NCI-H82 treated with DMSO at 0.1 percent for 48 hours (cell line): ENCODE data around the gene SRGN.

Source experiments
- DNase-seq: peaks from one replicate; lab custom pipeline; 2025; ENCODE audit not compliant: unreplicated experiment; lab: John Stamatoyannopoulos, UW

The SRGN gene

GRCh38 chr10:69089638-69090599, 2.0 kb downstream of the SRGN start:
- no peak for DNase-seq

GRCh38 chr10:69090685-69091084, 2.8 kb downstream of the SRGN start:
- no peak for DNase-seq

DNA sequence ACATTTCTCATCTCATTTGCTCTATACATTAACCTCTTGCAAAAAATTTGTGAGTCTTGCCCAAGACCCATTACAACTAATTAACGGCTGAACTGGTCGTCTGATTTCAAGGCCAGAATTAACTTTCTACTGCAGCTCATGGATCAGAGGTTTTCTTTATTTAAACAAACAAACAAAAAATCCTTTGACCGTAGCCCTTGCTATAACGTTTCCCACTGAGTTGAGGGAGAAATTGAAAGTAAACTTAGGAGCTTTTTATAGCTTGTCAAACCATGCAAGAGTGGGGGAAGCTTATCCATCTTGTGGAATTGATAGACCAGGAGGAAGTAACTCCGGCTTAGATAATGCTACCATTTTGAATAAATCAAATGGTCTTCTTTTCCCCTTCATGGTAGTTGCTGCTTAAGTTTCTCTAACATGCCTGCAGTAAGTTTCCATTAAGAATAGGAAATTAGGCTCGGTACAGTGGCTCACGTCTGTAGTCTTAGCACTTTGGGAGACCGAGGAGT, 3.3 kb downstream of the SRGN start:
- DNase-seq: no peak

DNA sequence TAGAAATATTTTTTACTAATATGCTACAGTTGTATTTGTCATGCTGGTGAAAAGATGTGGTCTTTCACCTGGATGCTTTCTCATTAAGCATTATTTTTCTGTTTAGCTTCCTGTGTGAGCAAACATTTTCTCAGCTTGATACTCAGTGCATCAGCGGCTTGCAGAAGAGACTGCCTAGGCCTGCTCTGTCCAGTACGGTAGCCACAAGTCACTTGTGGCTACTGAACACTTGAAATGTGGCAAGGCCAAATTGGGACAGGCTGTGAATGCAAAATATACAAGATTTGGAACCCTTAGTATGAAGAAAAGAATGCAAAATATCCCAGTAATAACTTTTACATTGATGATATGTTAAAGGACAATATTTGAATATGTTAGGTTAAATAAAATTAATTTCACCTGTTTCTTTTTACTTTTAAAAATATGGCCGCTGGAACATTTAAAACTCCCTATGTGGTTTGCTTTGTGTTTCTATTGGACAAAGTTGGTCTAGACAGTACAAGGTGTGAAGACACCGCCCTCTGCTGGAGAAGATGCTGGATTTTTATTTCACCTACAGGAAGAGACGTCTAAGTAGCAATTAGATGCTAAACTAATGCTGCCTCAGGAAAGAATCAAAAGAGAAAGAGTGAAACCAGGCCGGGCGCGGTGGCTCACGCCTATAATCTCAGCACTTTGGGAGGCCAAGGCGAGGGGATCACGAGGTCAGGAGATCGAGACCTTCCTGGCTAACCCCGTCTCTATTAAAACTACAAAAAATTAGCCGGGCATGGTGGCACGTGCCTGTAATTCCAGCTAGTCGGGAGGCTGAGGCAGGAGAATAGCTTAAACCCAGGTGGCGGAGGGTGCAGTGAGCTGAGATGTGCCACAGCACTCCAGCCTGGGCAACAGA, 5.3 kb downstream of the SRGN start:
- DNase-seq: peak; percentile 56

- no peak for DNase-seq
Measured at GRCh38 chr10:69093933-69094332, 6.0 kb downstream of the SRGN start.

DNA sequence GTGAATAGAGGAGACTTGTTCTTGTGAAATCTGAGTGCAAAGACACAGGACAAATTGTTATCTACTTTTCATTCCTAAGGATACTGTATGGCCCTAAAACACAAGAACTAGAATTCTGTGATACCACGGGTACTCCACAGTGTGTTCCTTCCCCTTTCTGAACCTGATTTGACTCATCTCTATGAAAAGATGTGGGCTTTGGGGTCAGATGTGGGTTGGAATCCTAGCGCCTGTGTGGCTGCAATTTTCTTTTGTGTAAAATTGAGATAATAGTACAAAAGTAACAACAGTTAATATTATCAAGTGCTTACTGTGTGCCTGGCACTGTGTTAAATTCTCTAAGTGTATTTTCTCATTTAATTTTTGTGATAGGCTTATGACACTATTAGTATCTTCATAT, 8.1 kb downstream of the SRGN start:
- no peak for DNase-seq

DNA sequence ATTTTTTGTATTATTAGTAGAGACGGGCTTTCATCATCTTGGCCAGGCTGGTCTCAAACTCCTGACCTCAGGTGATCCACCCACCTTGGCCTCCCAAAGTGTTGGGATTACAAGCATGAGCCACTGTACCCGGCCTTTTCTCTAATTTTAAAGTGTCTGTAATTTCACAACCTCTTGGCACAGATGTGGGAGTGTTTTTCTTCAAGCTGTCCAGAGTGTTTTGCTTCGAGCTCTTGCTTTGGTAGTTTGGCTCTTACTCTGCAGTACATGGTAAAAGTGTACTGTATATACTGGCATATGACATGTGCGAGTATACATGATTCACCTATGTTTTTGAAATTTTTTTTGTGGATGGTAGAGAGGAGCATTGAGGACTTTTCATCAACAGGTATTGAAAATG, 9.8 kb downstream of the SRGN start:
- no peak for DNase-seq

- DNase-seq: no peak
Measured at GRCh38 chr10:69100136-69100872, 12.4 kb downstream of the SRGN start.

GRCh38 chr10:69101451-69102095, 13.7 kb downstream of the SRGN start:
- DNase-seq: no peak

- DNase-seq: no peak
Measured at GRCh38 chr10:69102440-69102839, 14.5 kb downstream of the SRGN start.

- no peak for DNase-seq
Measured at GRCh38 chr10:69103784-69104183, 15.9 kb downstream of the SRGN start.

- no peak for DNase-seq
Measured at GRCh38 chr10:69104994-69105790, 17.3 kb downstream of the SRGN start.

DNA sequence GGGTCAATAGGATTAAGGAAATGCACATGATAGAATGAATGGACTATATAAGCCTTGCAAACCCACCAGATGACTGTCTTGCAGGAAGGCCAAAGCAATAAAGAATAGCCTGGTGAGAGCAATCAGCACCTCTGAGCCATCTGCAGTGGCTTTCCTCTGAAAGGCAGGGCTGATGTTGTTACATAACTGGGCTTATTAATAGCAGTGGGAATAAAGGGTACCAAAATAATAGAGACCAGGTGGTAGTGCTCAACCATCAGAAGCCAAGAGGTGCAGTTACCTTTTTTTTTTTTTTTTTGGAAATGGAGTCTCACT, 19.2 kb downstream of the SRGN start:
- no peak for DNase-seq

DNA sequence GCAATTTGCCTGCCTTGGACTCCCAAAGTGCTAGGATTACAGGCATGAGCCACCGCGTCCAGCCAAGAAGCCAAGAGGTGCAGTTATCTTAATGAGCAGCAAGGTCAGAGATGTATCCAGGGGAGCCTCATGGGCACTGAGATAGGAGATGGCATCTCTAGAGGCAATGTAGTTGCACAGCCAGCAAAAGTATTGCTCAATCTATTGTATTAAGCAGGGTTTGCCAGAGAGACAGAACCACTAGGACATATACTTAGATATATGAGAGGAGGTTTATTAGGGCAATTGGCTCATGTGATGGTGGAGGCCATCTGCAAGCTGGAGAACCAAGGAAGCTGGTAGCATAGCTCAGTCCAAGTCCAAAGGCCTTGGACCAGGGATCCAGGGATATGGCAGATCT, 19.8 kb downstream of the SRGN start:
- no peak for DNase-seq

- DNase-seq: no peak
Measured at GRCh38 chr10:69119896-69120295, 32.0 kb downstream of the SRGN start.

DNA sequence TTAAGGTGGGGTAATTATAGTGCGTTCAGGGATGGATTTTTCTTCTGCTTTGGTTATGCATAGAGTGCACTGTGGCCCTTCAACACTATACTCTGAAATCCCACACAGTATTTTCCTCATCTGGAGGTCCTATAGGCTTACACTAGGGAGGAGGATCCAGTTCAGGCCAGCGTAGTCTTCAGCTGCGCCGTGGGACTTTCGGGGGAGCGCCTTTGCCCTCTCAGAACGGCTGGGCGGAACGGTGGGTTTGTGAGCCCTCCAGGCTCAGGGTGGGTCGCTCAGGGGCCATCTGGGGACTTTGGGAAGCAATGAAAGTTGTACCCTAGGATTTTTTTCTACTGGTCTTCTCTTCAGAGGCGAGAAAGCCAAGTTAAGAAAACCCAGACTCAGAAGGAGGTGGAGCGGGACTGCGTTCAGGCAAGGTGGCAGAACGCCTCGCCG, 35.4 kb downstream of the SRGN start:
- DNase-seq: peak; percentile 56

- peak; percentile 86 for DNase-seq
Measured at GRCh38 chr10:69123747-69124562, 36.1 kb downstream of the SRGN start, which contains the start of gene VPS26A. Gene VPS26A, plus strand, starts transcription at chr10:69124178. Its CDS starts 100 bp downstream, at chr10:69124278.

- no peak for DNase-seq
Measured at GRCh38 chr10:69124563-69125268, 36.8 kb downstream of the SRGN start.
